Transverse colon (tissue), 4 donors: ENCODE results near the gene SPG7. TPM values are rescaled to one million over a fixed set of nuclear protein-coding genes. Genes with fewer than 3 reads are reported as not detected.

ENCODE experiments used
- DNase-seq: peaks from one replicate; pipeline ENCODE4 v3.0.0-alpha.2; 2019
- H3K27ac ChIP-seq, 4 donors: fragments of 200-600 bp; sonication (generic); 2 replicates each; pipeline ENCODE4 v1.5.1; 2016 to 2018; ENCODE audit warnings: inconsistent platforms in 4 of 4
- H3K27me3 ChIP-seq: fragments of 200-600 bp; sonication (generic); 2 replicates; pipeline ENCODE4 v1.5.1; 2017; ENCODE audit warnings: inconsistent platforms
- H3K36me3 ChIP-seq, 4 donors: fragments of 200-600 bp; sonication (generic); 2 replicates each; pipeline ENCODE4 v1.5.1; 2017 to 2019; ENCODE audit warnings: inconsistent platforms in 4 of 4
- H3K4me1 ChIP-seq, 4 donors: fragments of 200-600 bp; sonication (generic); 2 replicates each; pipeline ENCODE4 v1.5.1; 2017 to 2020; ENCODE audit warnings: inconsistent platforms in 4 of 4
- H3K4me3 ChIP-seq, 4 donors: fragments of 200-600 bp; sonication (generic); 1 replicate in 1 of 4; 2 replicates in 3 of 4; pipeline versions ENCODE4 v1.5.1 to v1.6.1; 2017 to 2019; ENCODE audit warnings: inconsistent platforms in 4 of 4
- H3K9me3 ChIP-seq, 2 donors: fragments of 200-600 bp; sonication (generic); 2 replicates each; pipeline ENCODE4 v1.5.1; 2017 to 2019; ENCODE audit warnings: inconsistent platforms in 2 of 2
- EP300 ChIP-seq: sonication (generic); formaldehyde crosslinking; IDR thresholded peaks from one replicate; pipeline ENCODE4 v1.6.1; 2017; ENCODE audit warnings: antibody characterized with exemption, low read depth
- POLR2A ChIP-seq: fragments of 450-650 bp; IDR thresholded peaks from one replicate; pipeline ENCODE4 v1.6.1; 2016; ENCODE audit warnings: antibody characterized with exemption, mild to moderate bottlenecking, moderate library complexity
- POLR2AphosphoS5 ChIP-seq, 3 donors: sonication (generic); formaldehyde crosslinking; IDR thresholded peaks; one replicate each; pipeline ENCODE4 v1.6.1; 2016; ENCODE audit warnings: antibody characterized with exemption in 3 of 3
- WGBS, 2 donors: methylation state at CpG; one replicate each; pipeline ENCODE4 v1.1.5; 2018; ENCODE audit warnings: low coverage in 1 of 2; 5-methylcytosine and 5-hydroxymethylcytosine counted together
- in situ Hi-C, 4 donors: fragments of 200-750 bp; cut with MboI; loops; one replicate each; pipeline versions ENCODE4 v1.15.0 to v1.15.1; 2017; ENCODE audit warnings: low sequenced_read_pairs in 3 of 4, low pct_ligation_motif_present in 1 of 4, low pct_unique_long_range_greater_than_20kb in 1 of 4
- intact Hi-C: fragments of 100-400 bp; cut with DNase I; formaldehyde crosslinking; loops from one replicate; pipeline ENCODE4 v1.15.1; 2023; ENCODE audit warnings: low total_unique reads
- total RNA-seq, 4 donors: library from RNA; depleted of rRNA; stranded (reverse); fragments of >200 nt; gene quantifications; one replicate each; pipeline ENCODE4 v1.1.0, GENCODE V29; 2016
- TF ChIP-seq, protein P1 (sequence below), 5 experiments: fragments of 200-600 bp in 3 of 5; fragments of 450-650 bp in 2 of 5; sonication (generic) in 3 of 5; IDR thresholded peaks; 1 replicate in 2 of 5; 2 replicates in 3 of 5; pipeline ENCODE4 v1.5.1; 2016 to 2017; ENCODE audit warnings: antibody characterized with exemption in 5 of 5, inconsistent platforms in 3 of 5, mild to moderate bottlenecking in 2 of 5, moderate library complexity in 1 of 5

SPG7 gene
- total RNA-seq, 4 donors from 2014 or later: 168 to 408 (median 285) TPM

DNA sequence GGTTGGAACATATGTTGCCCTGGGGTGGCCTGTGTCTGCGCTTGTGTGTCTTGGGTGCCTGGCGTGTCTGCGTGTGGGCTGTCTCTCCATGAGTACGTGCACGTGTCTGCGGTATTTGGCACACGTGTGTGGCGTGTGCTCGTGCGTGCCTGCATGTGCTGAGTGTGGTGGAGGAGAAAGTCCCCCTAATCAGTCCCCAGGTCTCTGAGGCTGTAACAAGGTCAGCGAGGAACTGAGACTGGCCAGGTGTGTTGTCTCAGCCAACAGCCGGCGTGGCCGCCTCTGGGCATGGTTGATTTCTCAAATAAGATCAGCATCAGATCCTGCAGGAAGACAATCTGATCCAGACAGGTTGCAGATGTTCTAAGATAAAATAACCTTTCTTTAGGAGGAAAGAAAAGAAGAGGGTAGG, 63.9 kb downstream of the SPG7 start:
- no peak for DNase-seq
- H3K27ac ChIP-seq: no peak overlapping the region
- WGBS, 2 donors: 46 to 55% methylated on average over 3 to 14 of the region's 14 CpGs
- no peaks in the 10 kb centered on the region for H3K9me3 ChIP-seq
- TF ChIP-seq, protein P1, sequence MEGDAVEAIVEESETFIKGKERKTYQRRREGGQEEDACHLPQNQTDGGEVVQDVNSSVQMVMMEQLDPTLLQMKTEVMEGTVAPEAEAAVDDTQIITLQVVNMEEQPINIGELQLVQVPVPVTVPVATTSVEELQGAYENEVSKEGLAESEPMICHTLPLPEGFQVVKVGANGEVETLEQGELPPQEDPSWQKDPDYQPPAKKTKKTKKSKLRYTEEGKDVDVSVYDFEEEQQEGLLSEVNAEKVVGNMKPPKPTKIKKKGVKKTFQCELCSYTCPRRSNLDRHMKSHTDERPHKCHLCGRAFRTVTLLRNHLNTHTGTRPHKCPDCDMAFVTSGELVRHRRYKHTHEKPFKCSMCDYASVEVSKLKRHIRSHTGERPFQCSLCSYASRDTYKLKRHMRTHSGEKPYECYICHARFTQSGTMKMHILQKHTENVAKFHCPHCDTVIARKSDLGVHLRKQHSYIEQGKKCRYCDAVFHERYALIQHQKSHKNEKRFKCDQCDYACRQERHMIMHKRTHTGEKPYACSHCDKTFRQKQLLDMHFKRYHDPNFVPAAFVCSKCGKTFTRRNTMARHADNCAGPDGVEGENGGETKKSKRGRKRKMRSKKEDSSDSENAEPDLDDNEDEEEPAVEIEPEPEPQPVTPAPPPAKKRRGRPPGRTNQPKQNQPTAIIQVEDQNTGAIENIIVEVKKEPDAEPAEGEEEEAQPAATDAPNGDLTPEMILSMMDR (IDR thresholded peaks at IDR 0.05): no peak
- TF ChIP-seq POLR2A: no peak
- TF ChIP-seq EP300: no peak
- no peak for TF ChIP-seq POLR2AphosphoS5 (IDR thresholded peaks at IDR 0.05)
- in situ Hi-C loops (no loop called here), intact Hi-C loops (no loop called here)
- no peaks in the 10 kb centered on the region for H3K36me3 ChIP-seq
- H3K27me3 ChIP-seq: peaks cover 73% of the 10 kb centered on the region
- H3K4me1 ChIP-seq: peaks cover 3 to 29% (median 21%) of the 10 kb centered on the region in 4 donors
- H3K4me3 ChIP-seq: no peak overlapping the region

DNA sequence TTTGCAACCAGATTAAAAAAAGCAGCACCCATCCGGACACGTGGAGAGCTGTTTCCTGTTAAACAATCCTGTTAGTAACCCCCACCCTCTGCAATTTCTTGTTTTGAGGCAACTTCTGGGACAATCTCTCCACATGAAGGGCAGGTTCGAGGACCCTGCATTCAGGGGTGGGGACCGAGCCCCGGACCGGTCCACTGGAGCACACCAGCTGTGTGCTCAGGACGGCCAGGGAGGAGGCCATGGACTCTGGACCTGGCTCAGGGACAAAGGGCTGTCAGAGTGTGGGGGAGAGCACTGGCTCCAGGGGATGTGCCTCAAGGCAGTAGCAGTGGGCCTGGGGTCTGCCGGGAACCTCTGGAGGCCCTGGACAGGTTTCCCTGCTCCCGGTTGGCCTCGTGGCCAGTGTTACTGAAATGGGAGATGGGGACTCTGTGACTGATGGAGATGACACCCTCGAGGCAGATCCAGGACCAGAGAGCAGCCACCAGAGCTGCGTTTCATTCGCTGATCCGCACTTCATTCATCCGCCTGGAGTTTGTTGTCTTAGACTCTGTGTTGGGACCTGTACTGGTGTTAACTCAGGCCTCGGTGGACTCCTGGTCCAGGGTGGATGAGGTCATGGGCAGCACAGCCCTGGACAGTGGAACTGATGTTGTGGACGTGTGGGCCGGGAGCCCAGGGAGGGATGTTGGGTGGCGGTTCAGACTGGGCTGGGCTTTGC, 64.4 kb downstream of the SPG7 start:
- H3K36me3 ChIP-seq: no peaks in the 10 kb centered on the region
- intact Hi-C loops: no loop called here
- H3K9me3 ChIP-seq: no peaks in the 10 kb centered on the region
- H3K27me3 ChIP-seq: peaks cover 79% of the 10 kb centered on the region
- H3K27ac ChIP-seq: no peak overlapping the region
- H3K4me1 ChIP-seq: peaks cover 3 to 29% (median 21%) of the 10 kb centered on the region in 4 donors
- 11 to 64% methylated on average over 2 to 19 of the region's 19 CpGs for WGBS, 2 donors
- DNase-seq: no peak
- no peak for TF ChIP-seq EP300
- no peak for TF ChIP-seq POLR2A
- TF ChIP-seq, protein P1 (IDR thresholded peaks at IDR 0.05): no peak
- TF ChIP-seq POLR2AphosphoS5 (IDR thresholded peaks at IDR 0.05): no peak
- no peak overlapping the region for H3K4me3 ChIP-seq
- in situ Hi-C loops: no loop called here

DNA sequence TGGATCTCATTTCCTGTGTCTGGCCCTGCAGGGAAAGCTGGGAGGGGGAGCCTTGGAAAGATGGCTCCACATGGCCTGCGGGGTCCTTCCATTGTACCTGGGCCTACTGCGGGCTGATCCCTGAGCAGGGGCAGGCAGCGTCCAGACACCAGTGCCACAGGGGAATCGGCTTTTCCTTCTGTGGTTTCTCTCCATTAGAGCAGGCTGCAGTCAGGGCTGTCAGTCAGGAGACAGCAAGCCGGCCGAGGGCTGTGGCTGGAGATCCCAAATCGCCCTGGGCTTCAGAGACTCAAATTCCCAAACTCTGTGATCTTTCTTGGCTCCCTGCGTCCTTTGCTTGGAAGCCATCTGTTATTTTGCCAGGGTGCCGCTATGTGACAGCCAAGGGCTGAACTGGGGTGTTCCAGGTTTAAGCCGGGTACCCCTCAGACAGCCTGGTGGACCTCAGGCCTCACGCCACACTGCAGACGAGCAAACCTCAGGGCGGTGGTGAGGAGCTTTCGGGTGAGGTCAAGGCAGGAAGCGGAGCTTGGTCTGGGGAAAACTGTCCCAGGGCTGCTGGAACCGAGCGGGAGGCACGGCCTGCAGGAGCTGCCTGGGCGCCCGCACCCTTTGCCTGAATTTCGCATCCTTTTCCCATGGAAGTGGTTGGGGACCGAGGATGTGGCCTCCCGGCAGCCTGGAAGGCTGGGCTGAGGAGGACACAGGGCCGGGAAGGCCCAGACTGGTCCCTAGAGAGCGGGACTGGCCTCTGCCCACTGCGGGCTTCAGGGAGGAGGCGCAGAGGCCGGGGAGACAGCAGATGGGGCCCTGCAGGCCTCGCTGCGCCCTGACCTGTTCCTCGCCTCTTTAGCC, 65.8 kb downstream of the SPG7 start:
- intact Hi-C loops: no loop called here
- Histone ChIP-seq H3K36me3 (no peaks in the 10 kb centered on the region), H3K9me3 (no peaks in the 10 kb centered on the region), H3K4me1 (peaks cover 3 to 29% (median 21%) of the 10 kb centered on the region in 4 donors), H3K27ac (no peak overlapping the region), H3K4me3 (peak overlapping the region in 2 of 4 donors; percentile 18 to 38), H3K27me3 (peaks cover 76% of the 10 kb centered on the region)
- 76 to 79% methylated on average over 9 to 23 of the region's 31 CpGs for WGBS, 2 donors
- in situ Hi-C loops: no loop called here
- TF ChIP-seq, protein P1 (IDR thresholded peaks at IDR 0.05): no peak
- TF ChIP-seq POLR2A (no peak), EP300 (no peak), POLR2AphosphoS5 (IDR thresholded peaks at IDR 0.05) (no peak)
- DNase-seq: no peak

DNA sequence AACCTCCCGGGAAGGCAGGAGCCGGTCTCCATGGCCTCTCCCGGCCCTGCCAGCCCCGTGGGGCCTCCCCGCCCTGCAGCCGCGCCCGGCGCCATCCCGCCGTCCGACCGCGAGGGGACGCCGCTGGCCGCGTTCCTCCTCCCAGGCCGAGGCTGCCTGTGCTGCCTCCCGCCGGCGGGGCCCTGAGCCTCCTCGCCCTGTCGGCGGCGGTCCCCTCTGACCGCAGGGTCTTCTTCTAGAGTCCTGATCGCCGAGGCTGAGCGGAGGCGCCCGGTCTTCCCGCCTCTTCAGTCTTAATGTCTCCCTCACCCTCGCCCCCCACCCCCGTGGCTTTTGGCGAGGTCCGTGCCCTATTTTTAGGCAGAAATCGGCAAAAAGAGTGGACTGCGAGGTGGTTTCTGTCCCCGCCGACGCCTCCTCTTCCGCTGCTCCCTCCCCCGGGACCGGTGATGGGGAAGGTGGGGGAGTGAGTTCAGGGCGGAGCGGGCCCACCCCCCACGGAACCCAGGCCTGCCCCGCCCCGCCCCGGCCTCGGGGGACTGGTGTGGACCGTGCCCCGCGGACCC, 66.6 kb downstream of the SPG7 start:
- H3K36me3 ChIP-seq: no peaks in the 10 kb centered on the region
- TF ChIP-seq, protein P1 (IDR thresholded peaks at IDR 0.05): peak; percentile 34 to 74 (median 55)
- TF ChIP-seq POLR2AphosphoS5 (IDR thresholded peaks at IDR 0.05) (no peak), POLR2A (no peak)
- peak; percentile 72 for DNase-seq
- in situ Hi-C loops (no loop called here), intact Hi-C loops (no loop called here)
- peaks cover 3 to 29% (median 21%) of the 10 kb centered on the region in 4 donors for H3K4me1 ChIP-seq
- H3K9me3 ChIP-seq: no peaks in the 10 kb centered on the region
- H3K27me3 ChIP-seq: peaks cover 69% of the 10 kb centered on the region
- peak overlapping the region in 2 of 4 donors; percentile 18 to 38 for H3K4me3 ChIP-seq
- no peak overlapping the region for H3K27ac ChIP-seq
- WGBS, 2 donors: 5% methylated on average over 50 of the region's 55 CpGs; no CpG with 5 or more reads in 1 of the 2 donors
